Neutrophil (primary cell): ENCODE measurements around the gene TMEM225B.
A peak's percentile ranks its signal among the peaks of the same experiment; 100 is the strongest.

ENCODE experiments used
- H3K27ac ChIP-seq: fragments of 200-600 bp; sonication (generic); 2 replicates; pipeline ENCODE4 v1.5.1; 2016; ENCODE audit warnings: mild to moderate bottlenecking, moderate library complexity
- H3K27me3 ChIP-seq: fragments of 200-600 bp; sonication (generic); 2 replicates; pipeline ENCODE4 v1.6.0; 2016; ENCODE audit warnings: mild to moderate bottlenecking
- H3K36me3 ChIP-seq: fragments of 200-600 bp; sonication (generic); 2 replicates; pipeline ENCODE4 v1.5.1; 2017
- H3K4me1 ChIP-seq, 2 experiments: fragments of 200-600 bp in 1 of 2; sonication (generic) in 1 of 2; 1 replicate in 1 of 2; 2 replicates in 1 of 2; pipeline versions ENCODE4 v1.5.1 to v1.6.1; 2013 to 2016; ENCODE audit warnings: low read depth in 1 of 2, low read length in 1 of 2, mild to moderate bottlenecking in 1 of 2, moderate library complexity in 1 of 2; ENCODE audit not compliant: control insufficient read depth in 1 of 2, insufficient read depth in 1 of 2
- H3K4me3 ChIP-seq, 2 experiments: fragments of 200-600 bp in 1 of 2; sonication (generic) in 1 of 2; 1 replicate in 1 of 2; 2 replicates in 1 of 2; pipeline ENCODE4 v1.5.1; 2013 to 2016; ENCODE audit warnings: low read depth in 1 of 2, low read length in 1 of 2, mild to moderate bottlenecking in 1 of 2, moderate library complexity in 1 of 2
- H3K9me3 ChIP-seq: fragments of 200-600 bp; sonication (generic); 2 replicates; pipeline ENCODE4 v1.5.1; 2016
- CTCF ChIP-seq: fragments of 200-600 bp; sonication (generic); IDR thresholded peaks from 2 replicates; pipeline ENCODE4 v1.5.1; 2016; ENCODE audit warnings: antibody characterized with exemption

The TMEM225B gene

DNA sequence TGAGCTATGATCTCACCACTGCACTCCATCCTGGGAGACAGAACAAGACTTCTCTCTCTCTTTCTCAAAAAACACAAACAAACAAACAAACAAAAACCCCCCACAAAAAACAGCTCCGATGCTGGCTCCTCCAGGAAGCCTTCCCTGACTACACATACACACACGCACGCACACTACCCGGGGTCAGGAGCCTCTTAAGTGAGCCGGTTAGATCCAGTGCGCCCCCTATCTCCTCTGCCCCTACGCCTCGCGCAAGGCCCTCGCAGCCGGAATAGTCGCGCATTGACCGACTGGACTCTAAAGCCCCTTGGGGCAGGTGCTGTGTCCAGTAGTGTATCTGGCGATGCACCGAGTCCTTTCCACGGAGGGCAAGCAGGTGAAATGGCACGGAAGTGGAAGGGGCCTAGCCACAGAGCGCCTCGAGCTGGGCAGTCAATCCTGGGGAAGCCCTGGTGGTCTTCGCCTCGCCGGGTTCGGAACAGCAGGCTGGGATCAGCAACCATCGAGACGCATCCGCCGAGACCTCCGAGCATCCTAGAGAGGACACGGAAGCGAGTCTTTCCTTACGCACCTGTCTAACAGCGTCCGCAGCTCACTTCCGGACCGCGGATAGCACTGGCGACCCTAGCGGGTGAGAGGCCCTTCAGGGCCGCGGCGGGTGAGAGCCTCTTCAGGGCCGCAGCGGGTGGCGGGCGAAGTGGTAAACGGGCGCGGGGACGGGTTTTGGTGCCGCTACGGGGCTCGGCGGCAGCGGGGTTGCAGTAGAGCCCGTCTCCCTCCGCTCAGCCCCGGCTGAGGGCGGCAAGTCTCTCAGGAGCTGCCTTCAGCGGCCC lies 18.5 kb downstream of the TMEM225B start, which contains the start of gene ZSCAN25:
Gene ZSCAN25 (plus strand): TSS at position 588 of the 833 bp plus-strand sequence. CDS start 2,661 bp downstream, outside the sequence.
- H3K9me3 ChIP-seq, result no peaks in the 10 kb centered on the region
- H3K27ac ChIP-seq, result peak within 1 kb of the TSS; percentile 75
- peaks cover 32% of the 10 kb centered on the region for H3K27me3 ChIP-seq
- H3K4me3 ChIP-seq, result peak within 1 kb of the TSS; percentile 80 to 81
- peaks cover 32% of the 10 kb centered on the region for H3K36me3 ChIP-seq
- no peak for TF ChIP-seq CTCF
- peaks cover 14% of the 10 kb centered on the region in 2 experiments for H3K4me1 ChIP-seq

DNA sequence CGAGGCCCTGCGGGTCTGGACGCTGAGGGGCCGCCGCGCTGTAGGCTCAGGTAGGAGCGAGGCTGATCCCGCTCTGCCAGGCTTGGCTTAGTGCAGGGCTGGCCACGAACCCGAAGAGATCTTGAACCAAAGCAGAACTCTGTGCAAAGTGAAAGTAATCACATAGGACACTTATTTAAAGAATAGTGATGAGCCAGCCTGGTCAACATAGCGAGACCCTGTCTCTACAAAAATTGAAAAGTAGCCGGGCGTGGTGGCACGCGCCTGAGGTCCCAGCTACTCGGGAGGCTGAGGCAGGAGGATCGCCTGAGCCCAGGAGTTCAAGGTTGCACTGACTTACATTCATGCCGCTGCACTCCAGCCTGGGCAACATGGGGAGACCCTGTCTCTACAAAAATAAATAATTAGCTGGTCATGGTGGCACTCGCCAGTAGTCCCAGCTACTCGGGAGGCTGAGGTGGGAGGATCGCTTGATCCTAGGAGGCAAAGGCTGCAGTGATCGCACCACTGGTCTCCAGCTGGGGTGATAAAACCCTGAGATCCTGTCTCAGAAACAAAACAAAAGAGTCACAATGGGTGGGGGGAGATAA lies 19.2 kb downstream of the TMEM225B start:
- Histone ChIP-seq H3K27me3 (peaks cover 26% of the 10 kb centered on the region), H3K27ac (peak overlapping the region; percentile 75), H3K9me3 (no peaks in the 10 kb centered on the region), H3K4me1 (peaks cover 14% of the 10 kb centered on the region in 2 experiments), H3K4me3 (peak overlapping the region; percentile 80 to 81), H3K36me3 (peaks cover 39% of the 10 kb centered on the region)
- no peak for TF ChIP-seq CTCF

- Histone ChIP-seq H3K9me3 (no peaks in the 10 kb centered on the region), H3K4me3 (no peak overlapping the region), H3K36me3 (peaks cover 53% of the 10 kb centered on the region), H3K27me3 (peaks cover 17% of the 10 kb centered on the region), H3K4me1 (peaks cover 14% of the 10 kb centered on the region in 2 experiments), H3K27ac (no peak overlapping the region)
- no peak for TF ChIP-seq CTCF
Measured at GRCh38 chr7:99618726-99619125, 20.7 kb downstream of the TMEM225B start.

DNA sequence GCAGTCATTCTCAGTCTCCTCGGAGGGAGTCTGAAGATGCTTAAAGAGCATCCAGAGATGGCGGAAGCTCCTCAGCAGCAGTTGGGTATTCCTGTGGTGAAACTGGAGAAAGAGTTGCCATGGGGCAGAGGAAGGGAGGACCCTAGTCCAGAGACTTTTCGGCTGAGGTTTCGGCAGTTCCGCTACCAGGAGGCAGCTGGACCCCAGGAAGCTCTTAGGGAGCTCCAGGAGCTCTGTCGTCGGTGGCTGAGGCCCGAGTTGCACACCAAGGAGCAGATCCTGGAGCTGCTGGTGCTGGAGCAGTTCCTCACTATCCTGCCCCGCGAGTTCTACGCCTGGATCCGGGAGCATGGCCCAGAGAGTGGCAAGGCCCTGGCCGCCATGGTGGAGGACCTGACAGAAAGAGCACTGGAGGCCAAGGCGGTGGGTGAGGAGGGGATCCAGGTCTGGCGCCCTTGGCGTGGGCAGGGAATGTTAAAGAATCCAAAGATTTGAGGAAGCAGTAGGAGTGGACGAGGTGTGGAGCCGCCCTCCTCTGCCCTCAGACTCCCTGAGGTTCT lies 21.6 kb downstream of the TMEM225B start:
- Histone ChIP-seq H3K27me3 (peaks cover 10% of the 10 kb centered on the region), H3K4me3 (no peak overlapping the region), H3K9me3 (no peaks in the 10 kb centered on the region), H3K4me1 (peaks cover 14 to 21% of the 10 kb centered on the region in 2 experiments), H3K36me3 (peaks cover 62% of the 10 kb centered on the region), H3K27ac (no peak overlapping the region)
- no peak for TF ChIP-seq CTCF

DNA sequence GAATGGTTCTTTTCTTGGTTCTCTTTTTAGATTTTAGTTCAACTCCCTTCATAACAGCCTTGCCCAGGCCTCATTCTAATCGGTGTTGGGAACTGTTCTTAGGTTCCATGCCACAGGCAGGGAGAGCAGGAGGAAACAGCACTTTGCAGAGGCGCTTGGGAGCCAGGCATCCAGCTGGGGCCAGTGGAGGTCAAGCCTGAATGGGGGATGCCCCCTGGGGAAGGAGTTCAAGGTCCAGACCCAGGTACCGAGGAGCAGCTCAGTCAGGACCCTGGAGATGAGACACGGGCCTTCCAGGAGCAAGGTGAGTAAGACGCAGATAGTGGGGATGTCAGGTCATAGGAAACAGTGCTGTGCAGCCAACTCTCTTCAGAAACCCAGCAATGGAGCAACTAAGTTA lies 23.2 kb downstream of the TMEM225B start:
- no peaks in the 10 kb centered on the region for H3K27me3 ChIP-seq
- no peak overlapping the region for H3K27ac ChIP-seq
- H3K9me3 ChIP-seq, result no peaks in the 10 kb centered on the region
- H3K4me1 ChIP-seq, result peaks cover 9 to 18% of the 10 kb centered on the region in 2 experiments
- no peak overlapping the region for H3K4me3 ChIP-seq
- peaks cover 78% of the 10 kb centered on the region for H3K36me3 ChIP-seq
- no peak for TF ChIP-seq CTCF
